HG03108 (cell line): ENCODE results near the gene MS4A13.
"Not testable (repeated sequence)": the region's sequence is repeated elsewhere in the genome, so short reads cannot be mapped to it uniquely, and the experiment has no call there.

Source experiments
- ATAC-seq: cut with Tn5 transposase; IDR thresholded peaks from one replicate; pipeline ENCODE4 v1.9.1; 2021; ENCODE audit warnings: moderate library complexity; ENCODE audit not compliant: unreplicated experiment

Gene MS4A13

GRCh38 chr11:60515144-60515855, at the start of gene MS4A13:
Gene MS4A13 (plus strand): TSS chr11:60515392. CDS start chr11:60518084, 2,692 bp downstream.
- ATAC-seq, result no peak

- no peak for ATAC-seq
Observed at GRCh38 chr11:60468829-60469228, 46.4 kb upstream of the MS4A13 start.

- no peak for ATAC-seq
Observed at GRCh38 chr11:60469723-60470122, 45.5 kb upstream of the MS4A13 start.

- ATAC-seq, result peak; percentile 81
Observed at GRCh38 chr11:60477035-60477445, 38.2 kb upstream of the MS4A13 start.

- no peak for ATAC-seq
Observed at GRCh38 chr11:60482361-60482760, 32.8 kb upstream of the MS4A13 start.

- peak; percentile 90 for ATAC-seq
Observed at GRCh38 chr11:60485987-60486386, 29.2 kb upstream of the MS4A13 start.

GRCh38 chr11:60492488-60493009, 22.6 kb upstream of the MS4A13 start, which contains the start of gene MS4A12:
Gene MS4A12 (plus strand): TSS chr11:60492778. CDS start chr11:60497319, 4,541 bp downstream.
- no peak for ATAC-seq

GRCh38 chr11:60493454-60493853, 21.7 kb upstream of the MS4A13 start:
- no peak for ATAC-seq

GRCh38 chr11:60498399-60498798, 16.8 kb upstream of the MS4A13 start:
- no peak for ATAC-seq

GRCh38 chr11:60498853-60499252, 16.3 kb upstream of the MS4A13 start:
- no peak for ATAC-seq

- no peak for ATAC-seq
Observed at GRCh38 chr11:60500276-60500910, 14.8 kb upstream of the MS4A13 start.

- ATAC-seq, result no peak
Observed at GRCh38 chr11:60502221-60502775, 12.9 kb upstream of the MS4A13 start.

GRCh38 chr11:60504219-60504905, 10.8 kb upstream of the MS4A13 start:
- no peak for ATAC-seq

GRCh38 chr11:60509609-60510008, 5.6 kb upstream of the MS4A13 start:
- not testable (repeated sequence) for ATAC-seq

GRCh38 chr11:60510209-60510608, 5.0 kb upstream of the MS4A13 start:
- ATAC-seq, result not testable (repeated sequence)

GRCh38 chr11:60511393-60511792, 3.8 kb upstream of the MS4A13 start:
- no peak for ATAC-seq

- no peak for ATAC-seq
Observed at GRCh38 chr11:60512651-60513225, 2.5 kb upstream of the MS4A13 start.

- no peak for ATAC-seq
Observed at GRCh38 chr11:60513496-60514460, 1.4 kb upstream of the MS4A13 start.

GRCh38 chr11:60528465-60528864, 13.3 kb downstream of the MS4A13 start:
- ATAC-seq, result peak; percentile 23

- peak; percentile 76 for ATAC-seq
Observed at GRCh38 chr11:60528934-60529333, 13.7 kb downstream of the MS4A13 start.
